H7 (cell line): ENCODE data around the gene GDAP2. TPM values are rescaled to one million over a fixed set of nuclear protein-coding genes. Genes with fewer than 3 reads are reported as not detected.
"Not testable (repeated sequence)": the region's sequence is repeated elsewhere in the genome, so short reads cannot be mapped to it uniquely, and the experiment has no call there.

Experiments
- DNase-seq: peaks from one replicate; pipeline ENCODE4 v3.0.0; 2012
- H3K27me3 ChIP-seq: 2 replicates; pipeline ENCODE4 v1.6.0; 2011; ENCODE audit warnings: mild to moderate bottlenecking, low read length; ENCODE audit not compliant: control insufficient read depth, insufficient read depth
- H3K36me3 ChIP-seq: replicated peaks from 2 replicates; pipeline ENCODE4 v1.5.1; 2011; ENCODE audit warnings: low read length; ENCODE audit not compliant: control insufficient read depth, insufficient read depth
- H3K4me3 ChIP-seq: 2 replicates; pipeline ENCODE4 v1.5.1; 2011; ENCODE audit warnings: low read depth, mild to moderate bottlenecking, control low read depth, low read length, moderate library complexity; ENCODE audit not compliant: insufficient read depth
- total RNA-seq: library from RNA; depleted of rRNA; stranded (reverse); fragments of >200 nt; shearing (Covaris generic); gene quantifications from 2 replicates; pipeline ENCODE4 v1.2.3, GENCODE V29; 2014

Gene GDAP2
- total RNA-seq, 1 experiment from 2014 or later = 20.3 TPM

DNA sequence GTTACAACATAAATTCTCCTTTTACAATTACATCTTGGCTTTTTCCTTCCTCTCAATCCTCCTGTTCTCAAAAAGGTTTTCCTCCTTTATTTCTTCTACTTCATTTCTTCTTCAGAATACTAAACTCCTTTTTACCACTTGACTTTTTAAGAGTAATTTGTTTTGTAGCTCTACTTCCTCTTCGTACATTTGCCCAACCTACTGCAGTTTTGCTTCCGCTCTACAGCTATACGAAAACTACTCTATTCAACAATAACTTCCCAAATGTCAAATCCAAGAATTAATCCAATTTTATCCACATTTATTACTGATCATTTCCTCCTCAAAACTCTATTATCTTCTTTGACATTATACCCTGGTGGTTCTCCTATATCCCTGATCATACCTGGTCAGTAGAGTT, 3.4 kb downstream of the GDAP2 start:
- DNase-seq = no peak
- Histone ChIP-seq H3K27me3 (no peaks in the 10 kb centered on the region), H3K36me3 (no peaks in the 10 kb centered on the region), H3K4me3 (no peak overlapping the region)

- not testable (repeated sequence) for H3K27me3 ChIP-seq, H3K4me3 ChIP-seq, DNase-seq, H3K36me3 ChIP-seq
These were observed 6.7 kb downstream of the GDAP2 start for GRCh38 chr1:117922717-117923116.

GRCh38 chr1:117921991-117922390, 7.4 kb downstream of the GDAP2 start:
- H3K27me3 ChIP-seq = no peaks in the 10 kb centered on the region

DNA sequence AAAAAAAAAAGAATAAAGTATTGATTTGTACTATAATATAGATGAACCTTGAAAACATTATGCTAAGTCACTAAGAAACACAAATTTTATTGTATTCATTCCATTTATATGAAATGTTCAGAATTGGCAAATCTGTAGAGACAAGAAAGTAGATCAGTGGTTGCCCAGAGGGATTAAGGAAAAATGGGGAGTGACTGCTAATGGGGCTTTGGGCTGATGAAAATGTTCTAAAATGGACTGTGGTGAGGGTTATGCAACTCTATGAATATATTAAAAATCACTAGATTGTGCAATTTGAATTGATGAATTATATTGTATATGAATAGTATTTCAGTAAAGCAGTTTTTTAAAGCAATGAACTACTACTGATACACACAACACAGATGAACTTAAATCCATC, 10.0 kb downstream of the GDAP2 start:
- no peak for DNase-seq
- Histone ChIP-seq H3K4me3 (no peak overlapping the region), H3K27me3 (no peaks in the 10 kb centered on the region), H3K36me3 (peaks cover 2% of the 10 kb centered on the region)

More at GRCh38 chr1:117921991-117922390, 7.4 kb downstream of the GDAP2 start:
- no peak overlapping the region for H3K4me3 ChIP-seq
- H3K36me3 ChIP-seq = peaks cover 2% of the 10 kb centered on the region
- DNase-seq = no peak

- no peaks in the 10 kb centered on the region for H3K27me3 ChIP-seq
- peaks cover 5% of the 10 kb centered on the region for H3K36me3 ChIP-seq
- no peak for DNase-seq
- H3K4me3 ChIP-seq = no peak overlapping the region
These were observed 18.4 kb downstream of the GDAP2 start for GRCh38 chr1:117911051-117911450.

GRCh38 chr1:117905019-117905418, 24.4 kb downstream of the GDAP2 start:
- no peak for DNase-seq
- H3K36me3 ChIP-seq = peaks cover 3% of the 10 kb centered on the region; the same call in 1 of the 2 replicates
- no peak overlapping the region for H3K4me3 ChIP-seq
- H3K27me3 ChIP-seq = no peaks in the 10 kb centered on the region

GRCh38 chr1:117904485-117904884, 24.9 kb downstream of the GDAP2 start:
- no peak for DNase-seq
- Histone ChIP-seq H3K27me3 (no peaks in the 10 kb centered on the region), H3K36me3 (peaks cover 3% of the 10 kb centered on the region; the same call in 1 of the 2 replicates), H3K4me3 (no peak overlapping the region)

DNA sequence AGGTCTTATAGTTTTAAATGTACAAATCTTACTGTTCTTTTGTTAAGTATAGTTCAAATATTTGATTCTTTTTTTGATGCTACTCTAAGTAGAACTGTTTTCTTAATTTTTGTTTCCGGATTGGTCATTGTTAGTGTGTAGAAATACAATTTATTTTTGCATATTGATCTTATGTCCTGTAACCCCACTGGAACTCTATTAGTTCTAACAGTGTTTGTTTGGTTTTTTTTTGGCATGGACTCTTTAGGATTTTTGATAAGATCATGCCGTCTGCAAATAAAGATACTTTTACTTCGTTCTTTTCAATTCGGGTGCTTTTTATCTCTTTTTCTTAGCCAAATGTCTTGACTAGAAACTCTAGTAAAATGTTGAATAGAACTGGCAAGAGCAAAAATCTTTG, 26.5 kb downstream of the GDAP2 start:
- H3K36me3 ChIP-seq = peaks cover 5% of the 10 kb centered on the region
- no peak overlapping the region for H3K4me3 ChIP-seq
- H3K27me3 ChIP-seq = no peaks in the 10 kb centered on the region
- no peak for DNase-seq

GRCh38 chr1:117899801-117900200, 29.6 kb downstream of the GDAP2 start:
- Histone ChIP-seq H3K36me3 (peaks cover 4% of the 10 kb centered on the region), H3K4me3 (no peak overlapping the region), H3K27me3 (no peaks in the 10 kb centered on the region)
- no peak for DNase-seq

DNA sequence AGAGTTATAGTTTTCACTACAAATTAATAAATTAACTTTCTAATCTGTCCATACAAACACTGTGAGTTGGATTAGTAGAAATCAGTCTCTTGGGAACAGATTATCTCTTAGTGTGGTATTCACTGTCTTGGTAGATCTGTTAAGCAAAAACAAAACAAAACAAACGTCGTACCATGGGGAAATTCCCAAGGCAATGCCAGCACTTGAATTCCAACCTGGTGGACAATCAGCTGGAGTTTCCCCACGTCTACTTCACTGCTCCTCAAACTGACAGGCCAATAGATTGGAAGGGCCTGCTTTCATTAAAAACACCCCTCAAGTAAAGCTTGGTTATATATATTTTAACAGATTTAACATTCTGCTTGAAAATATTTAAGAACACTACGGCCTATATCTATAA, 31.9 kb downstream of the GDAP2 start:
- peaks cover 4% of the 10 kb centered on the region for H3K36me3 ChIP-seq
- H3K4me3 ChIP-seq = no peak overlapping the region
- no peak for DNase-seq
- no peaks in the 10 kb centered on the region for H3K27me3 ChIP-seq

GRCh38 chr1:117895482-117896114, 33.8 kb downstream of the GDAP2 start:
- H3K4me3 ChIP-seq = no peak overlapping the region
- no peaks in the 10 kb centered on the region for H3K27me3 ChIP-seq
- peak; percentile 11 for DNase-seq
- H3K36me3 ChIP-seq = peaks cover 4% of the 10 kb centered on the region

DNA sequence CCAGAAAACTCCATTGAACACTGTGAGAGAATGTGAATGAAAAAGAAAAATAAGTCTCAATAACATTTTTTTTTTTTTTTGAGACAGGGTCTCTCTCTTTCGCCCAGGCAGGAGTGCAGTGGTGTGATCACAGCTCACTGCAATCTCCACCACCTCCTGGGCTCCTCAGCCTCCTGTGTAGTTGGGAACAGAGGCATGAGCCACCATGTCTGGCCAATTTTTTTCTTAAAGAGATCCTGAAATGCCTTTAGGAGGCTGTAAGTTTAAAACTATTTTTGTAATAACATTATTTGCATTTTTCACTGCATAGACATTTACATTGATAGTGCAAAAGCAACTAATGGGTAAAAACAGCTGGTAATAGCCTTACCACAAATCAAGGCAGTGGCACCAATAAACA, 35.3 kb downstream of the GDAP2 start:
- Histone ChIP-seq H3K4me3 (no peak overlapping the region), H3K27me3 (no peaks in the 10 kb centered on the region), H3K36me3 (peaks cover 4% of the 10 kb centered on the region)
- DNase-seq = no peak

- Histone ChIP-seq H3K4me3 (no peak overlapping the region), H3K36me3 (peaks cover under 1% of the 10 kb centered on the region; the same call in 1 of the 2 replicates), H3K27me3 (no peaks in the 10 kb centered on the region)
- DNase-seq = no peak
These were observed 36.9 kb downstream of the GDAP2 start for GRCh38 chr1:117892512-117892911.

- Histone ChIP-seq H3K36me3 (no peaks in the 10 kb centered on the region), H3K27me3 (no peaks in the 10 kb centered on the region), H3K4me3 (no peak overlapping the region)
- no peak for DNase-seq
These were observed 39.0 kb downstream of the GDAP2 start for GRCh38 chr1:117890452-117890851.

- no peak overlapping the region for H3K4me3 ChIP-seq
- no peak for DNase-seq
- H3K27me3 ChIP-seq = no peaks in the 10 kb centered on the region
- H3K36me3 ChIP-seq = no peaks in the 10 kb centered on the region
These were observed 43.2 kb downstream of the GDAP2 start for GRCh38 chr1:117886101-117886795.
